Endometrial microvascular endothelial cells (primary cell): ENCODE results near the gene KCNQ5. TPM values are rescaled to one million over a fixed set of nuclear protein-coding genes. Genes with fewer than 3 reads are reported as not detected.

Experiments used
- in situ Hi-C: cut with HindIII; loops from 2 replicates; pipeline ENCODE4 v1.10.0; 2017; ENCODE audit warnings: low sequenced_read_pairs, low pct_unique_long_range_greater_than_20kb; ENCODE audit errors: inconsistent ontology term
- total RNA-seq: library from RNA; depleted of rRNA; stranded (reverse); fragments of >200 nt; gene quantifications from one replicate; pipeline ENCODE4 v1.2.3, GENCODE V29; 2015; ENCODE audit errors: inconsistent ontology term

Gene KCNQ5
- total RNA-seq, 1 donor from 2014 or later, result not detected

GRCh38 chr6:72916906-72917305, 295.0 kb downstream of the KCNQ5 start:
- in situ Hi-C loops, result no loop called here

GRCh38 chr6:72922401-72922800, 300.5 kb downstream of the KCNQ5 start:
- in situ Hi-C loops, result no loop called here

DNA sequence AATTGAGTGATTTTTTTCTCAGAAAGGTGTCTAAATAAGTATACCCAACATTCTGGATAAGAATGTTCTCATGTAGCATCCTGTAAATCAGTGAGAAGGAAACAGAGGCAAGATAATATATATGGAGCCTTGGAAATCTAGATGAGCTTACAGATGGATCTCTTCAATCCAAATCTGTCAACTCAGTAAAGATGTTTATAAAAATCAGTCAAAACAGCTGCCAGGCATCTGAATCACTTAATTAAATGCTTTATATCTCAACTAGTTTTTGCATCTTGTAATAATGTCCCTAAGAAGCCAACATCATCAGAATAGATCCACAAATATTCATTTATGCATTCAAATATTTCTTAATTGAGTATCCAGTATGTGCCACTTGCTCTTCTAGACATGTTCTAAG, 303.3 kb downstream of the KCNQ5 start:
- in situ Hi-C loops, result no loop called here

- in situ Hi-C loops, result no loop called here
Measured at GRCh38 chr6:72930556-72931132, 308.8 kb downstream of the KCNQ5 start.

DNA sequence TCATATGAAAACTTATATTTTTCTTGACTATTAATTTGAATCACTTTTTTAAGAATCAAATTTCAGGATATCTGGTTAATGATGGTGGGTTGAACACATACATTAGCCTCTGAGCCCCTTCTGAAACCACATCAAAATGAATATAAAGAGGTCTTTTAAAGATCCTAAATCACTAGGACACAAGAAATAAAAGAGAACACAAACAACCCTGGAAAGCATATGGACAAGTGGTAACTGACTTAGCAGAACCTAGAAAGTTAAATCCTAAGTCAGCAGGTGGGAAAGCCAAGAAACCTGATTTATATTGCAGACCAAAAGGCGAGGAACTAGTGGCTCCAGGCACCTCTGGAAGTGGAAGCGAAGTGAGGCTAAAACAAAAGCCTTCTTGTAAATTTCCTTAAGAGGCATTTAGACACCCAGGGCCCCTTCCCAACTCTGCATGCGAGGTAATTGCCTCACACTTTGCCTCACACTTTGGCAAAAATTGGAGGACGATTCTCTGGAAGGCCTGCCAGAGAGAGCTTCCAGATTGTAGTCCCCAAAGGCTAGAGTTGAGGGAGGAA, 309.5 kb downstream of the KCNQ5 start:
- in situ Hi-C loops, result no loop called here

- in situ Hi-C loops, result no loop called here
Measured at GRCh38 chr6:72933233-72933632, 311.4 kb downstream of the KCNQ5 start.

GRCh38 chr6:72936766-72937559, 315.1 kb downstream of the KCNQ5 start:
- in situ Hi-C loops, result no loop called here

DNA sequence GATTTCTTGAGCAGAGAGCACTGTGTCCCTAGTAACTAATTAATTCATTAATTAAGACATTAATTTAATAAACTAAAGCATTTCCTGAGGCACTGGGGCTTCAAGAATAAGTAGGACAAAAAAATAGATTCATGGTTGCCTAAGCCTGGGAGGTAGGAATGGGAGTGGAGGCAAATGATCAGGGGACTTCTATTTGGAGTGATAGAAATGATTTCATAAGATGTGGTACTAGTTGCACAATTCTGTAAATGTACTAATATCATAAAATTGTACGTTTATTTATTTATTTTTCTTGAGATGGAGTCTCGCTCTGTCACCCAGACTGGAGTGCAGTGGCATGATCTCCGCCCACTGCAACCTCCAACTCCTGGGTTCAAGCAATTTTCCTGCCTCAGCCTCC, 316.2 kb downstream of the KCNQ5 start:
- in situ Hi-C loops, result no loop called here

- in situ Hi-C loops, result no loop called here
Measured at GRCh38 chr6:72939004-72939403, 317.1 kb downstream of the KCNQ5 start.

DNA sequence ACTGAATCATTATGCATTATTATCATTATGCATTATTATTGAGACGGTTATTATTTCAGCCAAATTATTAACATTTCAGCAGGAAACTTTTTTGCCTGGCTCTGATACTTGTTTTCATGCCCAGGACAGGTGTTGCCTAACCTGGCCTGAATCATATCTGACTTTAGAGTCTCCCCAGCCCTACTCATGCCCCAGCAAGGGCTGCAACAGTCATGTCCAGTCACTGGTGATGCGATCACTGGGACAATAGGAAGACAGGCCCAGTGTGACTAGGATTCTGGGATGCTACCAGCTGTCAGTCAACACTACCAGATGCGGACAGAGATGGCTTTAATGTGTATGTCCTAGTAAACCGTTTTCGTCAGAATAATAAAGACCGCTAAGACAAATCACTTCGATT, 318.4 kb downstream of the KCNQ5 start:
- in situ Hi-C loops, result no loop called here

- in situ Hi-C loops, result no loop called here
Measured at GRCh38 chr6:72941263-72941662, 319.4 kb downstream of the KCNQ5 start.

GRCh38 chr6:72941751-72942150, 319.9 kb downstream of the KCNQ5 start:
- in situ Hi-C loops, result no loop called here

- in situ Hi-C loops, result no loop called here
Measured at GRCh38 chr6:72943699-72944098, 321.8 kb downstream of the KCNQ5 start.

DNA sequence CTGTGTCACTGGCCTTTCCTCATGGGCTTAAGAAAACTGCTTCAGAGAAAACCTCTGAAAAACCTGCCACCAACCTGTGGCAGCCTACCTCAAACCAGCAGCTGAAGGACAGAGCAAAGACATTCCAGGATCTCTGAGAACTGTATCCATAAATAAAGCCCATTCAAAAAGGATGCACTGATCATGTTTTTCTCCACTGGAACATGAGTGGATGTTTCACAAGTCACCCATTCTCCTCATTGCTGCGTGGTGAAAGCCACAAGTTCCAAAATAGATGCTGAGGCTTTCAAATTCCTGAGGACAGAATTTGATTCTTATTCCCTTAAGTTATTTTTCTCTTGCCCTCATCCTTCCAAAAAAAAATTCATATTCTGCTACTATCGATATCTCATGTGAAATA, 322.8 kb downstream of the KCNQ5 start:
- in situ Hi-C loops, result no loop called here

DNA sequence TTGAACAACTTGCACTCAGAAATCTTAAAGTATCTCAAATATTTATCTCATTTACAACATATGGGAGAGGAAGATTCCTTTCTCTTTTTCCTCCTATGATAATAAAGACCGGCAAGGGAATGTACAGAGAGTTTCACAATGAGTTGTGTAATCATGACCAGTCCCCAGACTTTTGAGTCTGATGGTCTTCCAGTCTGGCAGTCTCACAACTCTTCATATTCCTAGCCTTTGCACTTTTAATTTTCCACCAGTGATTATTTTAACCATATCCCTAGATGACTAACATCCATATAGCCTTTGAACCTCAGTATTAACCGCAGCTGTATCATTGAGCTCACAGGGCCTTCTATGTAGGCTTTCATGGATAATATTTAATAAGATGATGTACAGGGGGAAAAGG, 324.9 kb downstream of the KCNQ5 start:
- in situ Hi-C loops, result no loop called here

DNA sequence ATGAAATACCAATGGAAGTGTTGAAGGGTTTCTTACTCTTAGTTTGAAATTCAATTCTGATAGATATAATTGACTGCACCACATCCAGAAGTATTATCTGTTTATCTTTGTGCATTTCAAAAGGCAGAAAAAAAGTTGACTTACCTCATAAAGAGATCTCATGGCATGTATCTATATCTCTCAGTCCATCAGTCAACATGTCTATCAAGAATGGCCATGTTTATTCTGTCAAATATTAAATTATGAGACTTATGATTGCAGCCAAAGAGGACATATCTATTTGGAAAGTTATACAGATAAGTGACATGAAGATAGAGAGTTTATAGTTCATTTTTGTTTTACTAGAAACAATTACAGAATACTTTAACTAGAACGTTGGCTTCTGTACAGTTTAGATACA, 325.7 kb downstream of the KCNQ5 start:
- in situ Hi-C loops, result no loop called here

DNA sequence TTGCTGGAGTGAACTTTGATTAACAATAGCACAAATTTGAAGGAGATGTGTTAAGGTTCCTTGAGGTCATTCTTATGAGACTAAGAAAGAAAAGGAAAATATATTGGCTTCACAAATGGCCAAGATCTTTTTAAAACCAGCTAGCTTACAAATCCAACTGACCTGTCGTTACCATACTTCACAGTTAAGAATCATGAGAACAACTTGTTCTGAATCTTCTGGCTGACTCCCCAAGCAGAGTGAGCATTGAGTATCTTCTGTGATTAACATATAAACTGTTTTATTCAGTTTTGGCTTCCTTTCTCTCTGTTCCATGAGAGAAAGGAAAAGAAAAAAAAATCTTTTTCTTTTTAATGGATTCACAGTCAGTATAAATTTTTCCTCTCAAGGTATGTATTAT, 326.3 kb downstream of the KCNQ5 start:
- in situ Hi-C loops, result no loop called here

DNA sequence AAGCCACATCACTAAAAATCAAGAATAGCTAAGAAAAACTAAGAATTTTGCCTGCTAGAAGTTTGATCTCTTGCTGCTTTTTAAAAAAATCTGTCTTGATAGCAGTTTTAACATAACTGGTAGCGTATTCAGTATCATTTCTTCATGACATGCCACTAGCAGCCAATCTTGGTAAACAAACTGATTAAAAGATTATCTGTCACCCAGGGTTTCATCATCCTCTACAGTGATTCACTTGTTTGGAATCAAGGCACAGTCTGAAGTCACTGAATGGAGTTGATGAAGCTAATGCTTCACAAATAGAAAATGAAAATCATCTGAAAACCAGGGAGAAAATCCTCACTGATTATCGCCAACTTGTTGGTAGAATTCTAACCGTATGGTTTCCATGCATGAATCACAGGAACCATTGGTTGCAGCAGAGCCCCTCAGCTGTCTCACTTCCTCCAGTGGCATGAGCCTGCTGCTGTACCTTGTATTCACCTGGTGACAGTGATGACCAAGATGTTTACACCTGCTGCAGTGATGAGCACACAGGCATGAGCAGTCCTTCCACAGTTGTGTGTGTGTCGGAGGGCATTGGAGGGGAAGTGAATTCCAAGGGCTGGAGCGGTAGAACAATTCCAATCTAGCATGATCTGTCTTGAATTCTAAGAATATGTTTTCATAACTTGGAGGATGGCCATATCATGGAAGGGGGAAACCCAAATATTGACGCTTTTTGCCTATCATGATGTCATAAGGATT, 328.4 kb downstream of the KCNQ5 start:
- in situ Hi-C loops, result no loop called here

GRCh38 chr6:72952808-72953630, 331.2 kb downstream of the KCNQ5 start:
- in situ Hi-C loops, result no loop called here
